CD14-positive monocyte (primary cell): Measurements from ENCODE around the gene REL. TPM values are rescaled to one million over a fixed set of nuclear protein-coding genes. Genes with fewer than 3 reads are reported as not detected.

Experiments
- DNase-seq, 3 donors: peaks; one replicate each; pipeline ENCODE4 v3.0.0-alpha.2; 2011 to 2022
- H2AFZ ChIP-seq: 2 replicates; pipeline ENCODE4 v1.6.0; 2012; ENCODE audit warnings: mild to moderate bottlenecking, low read depth, low read length, inconsistent platforms; ENCODE audit not compliant: insufficient read depth, poor library complexity, severe bottlenecking
- H3K27ac ChIP-seq, 2 donors: 1 replicate in 1 of 2; 2 replicates in 1 of 2; pipeline ENCODE4 v1.5.1; 2012 to 2013; ENCODE audit warnings: low read length in 2 of 2, control low read depth in 1 of 2, inconsistent platforms in 1 of 2, low read depth in 1 of 2, mild to moderate bottlenecking in 1 of 2
- H3K27me3 ChIP-seq, 2 donors: one replicate each; pipeline versions ENCODE4 v1.6.0 to v1.6.1; 2011 to 2013; ENCODE audit warnings: low read length in 2 of 2; ENCODE audit not compliant: control insufficient read depth in 2 of 2, insufficient read depth in 2 of 2
- H3K36me3 ChIP-seq, 2 donors: replicated peaks in 1 of 2; 1 replicate in 1 of 2; 2 replicates in 1 of 2; pipeline versions ENCODE4 v1.5.1 to v1.6.1; 2012 to 2013; ENCODE audit warnings: low read length in 2 of 2, control low read depth in 1 of 2, inconsistent platforms in 1 of 2, mild to moderate bottlenecking in 1 of 2; ENCODE audit not compliant: insufficient read depth in 2 of 2, control insufficient read depth in 1 of 2
- H3K4me1 ChIP-seq, 2 donors: 1 replicate in 1 of 2; 2 replicates in 1 of 2; pipeline versions ENCODE4 v1.5.1 to v1.6.1; 2012 to 2013; ENCODE audit warnings: low read length in 2 of 2, control low read depth in 1 of 2, inconsistent platforms in 1 of 2, mild to moderate bottlenecking in 1 of 2, moderate library complexity in 1 of 2; ENCODE audit not compliant: insufficient read depth in 2 of 2, control insufficient read depth in 1 of 2
- H3K4me2 ChIP-seq: replicated peaks from 2 replicates; pipeline ENCODE3; 2012; ENCODE audit warnings: low read length, moderate library complexity, mild to moderate bottlenecking; ENCODE audit not compliant: poor library complexity, severe bottlenecking; ENCODE audit errors: extremely low read depth
- H3K4me3 ChIP-seq, 3 experiments: fragments of 200-600 bp in 1 of 3; sonication (generic) in 1 of 3; replicated peaks in 1 of 3; 1 replicate in 2 of 3; 2 replicates in 1 of 3; pipeline ENCODE4 v1.5.1; 2011 to 2013; ENCODE audit warnings: low read length in 3 of 3, mild to moderate bottlenecking in 3 of 3, control low read depth in 2 of 3, low read depth in 2 of 3, inconsistent platforms in 1 of 3, moderate library complexity in 1 of 3
- H3K79me2 ChIP-seq: 2 replicates; pipeline ENCODE4 v1.6.0; 2012; ENCODE audit warnings: mild to moderate bottlenecking, control low read depth, inconsistent platforms, low read length, moderate library complexity; ENCODE audit not compliant: insufficient read depth
- H3K9ac ChIP-seq: 2 replicates; pipeline ENCODE4 v1.6.0; 2017; ENCODE audit warnings: low read length, mild to moderate bottlenecking; ENCODE audit not compliant: insufficient read depth, poor library complexity, severe bottlenecking
- H3K9me3 ChIP-seq, 2 donors: replicated peaks in 1 of 2; 1 replicate in 1 of 2; 2 replicates in 1 of 2; pipeline versions ENCODE4 v1.5.1 to v1.6.1; 2012 to 2013; ENCODE audit warnings: low read length in 2 of 2, control low read depth in 1 of 2; ENCODE audit not compliant: control insufficient read depth in 1 of 2, insufficient read depth in 1 of 2
- H4K20me1 ChIP-seq: 2 replicates; pipeline ENCODE4 v1.6.0; 2012; ENCODE audit warnings: mild to moderate bottlenecking, low read length, control low read depth, moderate library complexity; ENCODE audit not compliant: insufficient read depth
- H3K27ac Mint-ChIP-seq, 7 donors: one replicate each; pipeline ENCODE4 v1.8.0; 2020; ENCODE audit warnings: mild to moderate bottlenecking in 7 of 7, mixed read lengths in 7 of 7, moderate library complexity in 6 of 7, inconsistent platforms in 2 of 7
- H3K27me3 Mint-ChIP-seq, 3 donors: one replicate each; pipeline ENCODE4 v1.8.0; 2021 to 2022; ENCODE audit warnings: low read depth in 3 of 3, mild to moderate bottlenecking in 3 of 3, mixed read lengths in 3 of 3, moderate library complexity in 3 of 3, inconsistent platforms in 1 of 3
- H3K36me3 Mint-ChIP-seq, 2 donors: one replicate each; pipeline ENCODE4 v1.8.0; 2020; ENCODE audit warnings: mixed read lengths in 2 of 2, inconsistent platforms in 1 of 2, mild to moderate bottlenecking in 1 of 2
- H3K4me1 Mint-ChIP-seq: one replicate; pipeline ENCODE4 v1.8.0; 2020; ENCODE audit warnings: mild to moderate bottlenecking, mixed read lengths
- H3K4me3 Mint-ChIP-seq, 2 donors: one replicate each; pipeline ENCODE4 v1.8.0; 2020; ENCODE audit warnings: mild to moderate bottlenecking in 2 of 2, mixed read lengths in 2 of 2, moderate library complexity in 1 of 2
- H3K9me3 Mint-ChIP-seq, 7 donors: one replicate each; pipeline ENCODE4 v1.8.0; 2020 to 2022; ENCODE audit warnings: mixed read lengths in 7 of 7, mild to moderate bottlenecking in 6 of 7, moderate library complexity in 6 of 7, inconsistent platforms in 2 of 7
- WGBS: methylation state at CpG from one replicate; pipeline ENCODE4 v1.1.5; 2013; ENCODE audit warnings: missing lambda C conversion rate; ENCODE audit not compliant: insufficient coverage; 5-methylcytosine and 5-hydroxymethylcytosine counted together
- intact Hi-C, 2 donors: fragments of 100-400 bp; cut with micrococcal nuclease; formaldehyde crosslinking; loops; one replicate each; pipeline versions ENCODE4 v1.15.0 to v1.15.1; 2023
- polyA plus RNA-seq, 3 donors: library from polyadenylated mRNA; depleted of rRNA in 1 of 3; unstranded in 2 of 3; stranded (reverse) in 1 of 3; fragments of 300-500 nt in 2 of 3; fragments of >200 nt in 1 of 3; fragmentation: Illumina TruSeq in 2 of 3; gene quantifications; 1 replicate in 2 of 3; 2 replicates in 1 of 3; pipeline ENCODE4 v1.2.3, GENCODE V29; 2012 to 2021
- TF ChIP-seq, protein P1 (sequence below): fragments of 200-600 bp; IDR thresholded peaks from one replicate; pipeline ENCODE4 v1.8.0; 2022; ENCODE audit warnings: antibody characterized with exemption, mild to moderate bottlenecking

The REL gene
- polyA plus RNA-seq, 3 donors = 18.3 to 34.3 (median 20.3) TPM

- H3K79me2 ChIP-seq = no peaks in the 10 kb centered on the region
- H3K4me2 ChIP-seq = no peak overlapping the region
- H3K9me3 Mint-ChIP-seq = no peaks in the 10 kb centered on the region
- no peaks in the 10 kb centered on the region for H3K27me3 ChIP-seq
- no peaks in the 10 kb centered on the region for H4K20me1 ChIP-seq
- peaks cover 13 to 14% of the 10 kb centered on the region in 2 donors for H3K4me1 ChIP-seq
- WGBS = 12% methylated on average over 5 of the region's 7 CpGs
- no peaks in the 10 kb centered on the region for H3K36me3 ChIP-seq
- no peak overlapping the region for H3K4me3 Mint-ChIP-seq
- no peak overlapping the region for H3K9ac ChIP-seq
- peaks cover 22% of the 10 kb centered on the region for H3K4me1 Mint-ChIP-seq
- TF ChIP-seq, protein P1, sequence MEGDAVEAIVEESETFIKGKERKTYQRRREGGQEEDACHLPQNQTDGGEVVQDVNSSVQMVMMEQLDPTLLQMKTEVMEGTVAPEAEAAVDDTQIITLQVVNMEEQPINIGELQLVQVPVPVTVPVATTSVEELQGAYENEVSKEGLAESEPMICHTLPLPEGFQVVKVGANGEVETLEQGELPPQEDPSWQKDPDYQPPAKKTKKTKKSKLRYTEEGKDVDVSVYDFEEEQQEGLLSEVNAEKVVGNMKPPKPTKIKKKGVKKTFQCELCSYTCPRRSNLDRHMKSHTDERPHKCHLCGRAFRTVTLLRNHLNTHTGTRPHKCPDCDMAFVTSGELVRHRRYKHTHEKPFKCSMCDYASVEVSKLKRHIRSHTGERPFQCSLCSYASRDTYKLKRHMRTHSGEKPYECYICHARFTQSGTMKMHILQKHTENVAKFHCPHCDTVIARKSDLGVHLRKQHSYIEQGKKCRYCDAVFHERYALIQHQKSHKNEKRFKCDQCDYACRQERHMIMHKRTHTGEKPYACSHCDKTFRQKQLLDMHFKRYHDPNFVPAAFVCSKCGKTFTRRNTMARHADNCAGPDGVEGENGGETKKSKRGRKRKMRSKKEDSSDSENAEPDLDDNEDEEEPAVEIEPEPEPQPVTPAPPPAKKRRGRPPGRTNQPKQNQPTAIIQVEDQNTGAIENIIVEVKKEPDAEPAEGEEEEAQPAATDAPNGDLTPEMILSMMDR = no peak
- H2AFZ ChIP-seq = no peak overlapping the region
- no peaks in the 10 kb centered on the region for H3K36me3 Mint-ChIP-seq
- intact Hi-C loops = no loop called here
- no peak overlapping the region for H3K27ac ChIP-seq
- H3K9me3 ChIP-seq = no peaks in the 10 kb centered on the region
- peak overlapping the region in 1 of 7 donors; percentile 8 for H3K27ac Mint-ChIP-seq
- peaks cover 0 to 3% (median 0%) of the 10 kb centered on the region in 3 donors for H3K27me3 Mint-ChIP-seq
- no peak overlapping the region for H3K4me3 ChIP-seq
- no peak for DNase-seq
Observed at GRCh38 chr2:60840880-60841279, 40.5 kb upstream of the REL start.

DNA sequence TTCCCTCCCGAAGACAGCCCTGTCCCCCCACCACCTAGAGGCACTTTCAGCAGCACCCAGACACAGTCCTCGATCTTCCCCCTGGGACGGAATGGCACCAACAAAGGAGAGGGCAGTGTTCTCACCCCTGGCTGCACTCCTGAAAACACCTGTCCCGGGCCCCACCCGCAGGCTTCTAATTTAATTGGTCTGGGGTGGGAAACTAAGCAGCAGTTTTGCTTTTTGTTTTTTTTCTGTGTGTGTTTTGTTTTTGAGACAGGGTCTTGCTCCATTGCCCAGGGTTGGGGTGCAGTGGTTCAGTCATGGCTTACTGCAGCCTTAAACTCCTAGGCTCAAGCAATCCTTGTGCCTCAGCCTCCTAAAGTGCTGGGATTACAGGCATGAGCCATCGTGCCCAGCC lies 38.4 kb upstream of the REL start:
- DNase-seq = no peak
- no peak overlapping the region for H3K27ac ChIP-seq
- Mint-ChIP-seq H3K27ac (no peak overlapping the region), H3K9me3 (peaks cover 0 to 1% (median 0%) of the 10 kb centered on the region in 7 donors), H3K4me1 (peaks cover 9% of the 10 kb centered on the region), H3K36me3 (no peaks in the 10 kb centered on the region), H3K27me3 (peaks cover 0 to 12% (median 0%) of the 10 kb centered on the region in 3 donors), H3K4me3 (no peak overlapping the region)
- TF ChIP-seq, protein P1 = no peak
- intact Hi-C loops = no loop called here
- no peaks in the 10 kb centered on the region for H3K27me3 ChIP-seq
- H2AFZ ChIP-seq = no peak overlapping the region
- no peak overlapping the region for H3K4me3 ChIP-seq
- no peaks in the 10 kb centered on the region for H4K20me1 ChIP-seq
- no peaks in the 10 kb centered on the region for H3K36me3 ChIP-seq
- H3K9me3 ChIP-seq = no peaks in the 10 kb centered on the region
- no peak overlapping the region for H3K4me2 ChIP-seq
- H3K4me1 ChIP-seq = no peaks in the 10 kb centered on the region
- H3K9ac ChIP-seq = no peak overlapping the region
- no peaks in the 10 kb centered on the region for H3K79me2 ChIP-seq
- 90% methylated on average over 4 of the region's 6 CpGs for WGBS
